Stimulated activated CD4-positive, alpha-beta T cell treated with anti-CD3 and anti-CD28 coated beads, TNF-alpha, amount 100 ng/mL, for 48 hours (primary cell): ENCODE results near the gene RAB8B.
A peak's percentile ranks its signal among the peaks of the same experiment; 100 is the strongest.

Experiments
- DNase-seq, 3 donors: peaks; one replicate each; pipeline ENCODE4 v3.0.0-alpha.2; 2020; ENCODE audit warnings: low read depth in 3 of 3

The RAB8B gene

DNA sequence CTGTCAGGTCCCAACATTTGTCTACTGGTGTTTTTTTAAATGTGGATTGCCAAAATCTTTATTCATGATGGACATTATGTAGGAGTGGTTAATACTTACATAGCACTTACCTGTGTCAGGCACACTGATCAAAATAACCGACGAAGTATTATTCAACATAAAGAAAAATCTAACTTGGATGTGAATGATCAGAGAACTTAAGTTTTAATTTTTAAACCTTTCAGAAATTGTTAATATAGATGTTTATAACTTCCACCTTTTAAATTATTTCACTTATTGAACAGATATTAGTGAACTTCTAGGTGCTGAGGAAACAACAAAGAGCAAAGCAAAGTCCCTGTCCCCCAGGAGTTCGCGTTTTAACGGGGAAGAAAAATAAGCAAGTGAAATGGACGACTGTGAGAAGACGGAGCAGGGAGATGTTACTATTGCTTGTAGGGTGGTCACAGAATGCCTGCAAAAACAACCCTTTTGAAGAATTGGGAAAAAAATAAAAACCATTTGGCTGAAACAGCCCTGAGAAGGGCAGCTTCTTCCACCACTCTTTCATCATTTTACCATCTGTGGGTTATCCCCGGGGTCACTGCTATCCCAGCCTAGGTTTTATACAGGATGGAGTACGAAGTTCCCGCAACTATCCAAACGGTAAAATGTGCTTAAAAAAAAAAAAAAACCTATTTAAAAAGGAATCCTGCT is 87.1 kb downstream of the RAB8B start:
- no peak for DNase-seq

- peak; percentile 44 to 66 (median 46) for DNase-seq
Measured at GRCh38 chr15:63277038-63277892, 87.9 kb downstream of the RAB8B start, which contains the start of gene APH1B. APH1B (plus strand) TSS chr15:63277605; CDS start chr15:63277624, 19 bp downstream.

- no peak for DNase-seq
Measured at GRCh38 chr15:63277893-63278456, 88.6 kb downstream of the RAB8B start.

GRCh38 chr15:63283126-63283525 is 93.7 kb downstream of the RAB8B start:
- no peak for DNase-seq

DNA sequence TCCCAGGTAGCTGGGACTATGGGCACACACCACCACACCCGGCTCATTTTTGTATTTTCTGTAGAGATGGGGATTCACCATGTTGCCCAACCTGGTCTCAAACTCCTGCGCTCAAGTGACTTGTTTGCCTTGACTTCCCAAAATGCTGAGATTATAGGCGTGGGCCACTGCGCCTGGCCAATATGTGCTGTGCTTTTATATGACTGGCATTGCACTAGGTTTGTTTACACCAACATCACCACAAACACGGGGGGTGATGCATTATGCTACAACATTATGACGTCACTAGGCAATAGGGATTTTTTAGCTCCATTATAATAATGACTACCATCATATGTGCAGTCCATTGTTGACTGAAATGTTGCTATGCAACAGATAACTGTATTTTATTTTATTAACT is 94.9 kb downstream of the RAB8B start:
- no peak for DNase-seq

- DNase-seq, result no peak
Measured at GRCh38 chr15:63287109-63287508, 97.7 kb downstream of the RAB8B start.

DNA sequence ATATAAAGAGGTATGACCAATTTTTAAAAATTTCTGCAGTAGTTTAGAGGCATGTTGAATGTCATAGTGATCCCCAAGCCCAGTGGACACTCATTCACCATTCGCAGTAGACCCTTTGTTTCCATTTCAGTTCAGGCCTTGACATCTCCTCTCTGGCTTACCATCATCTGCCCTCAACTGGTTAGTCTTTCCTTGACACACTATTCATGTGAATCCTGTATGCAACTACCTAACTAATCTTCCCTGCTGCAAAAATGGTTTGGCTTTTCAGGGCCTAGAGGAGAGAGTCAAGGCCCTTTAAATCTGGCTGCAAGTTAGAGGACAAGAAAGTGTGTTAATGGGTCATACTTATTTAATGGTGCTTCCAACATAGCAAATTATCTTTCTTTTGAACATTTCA is 98.9 kb downstream of the RAB8B start:
- DNase-seq, result no peak

- DNase-seq, result no peak
Measured at GRCh38 chr15:63288778-63289378, 99.5 kb downstream of the RAB8B start.

GRCh38 chr15:63291507-63291906 is 102.1 kb downstream of the RAB8B start:
- no peak for DNase-seq

DNA sequence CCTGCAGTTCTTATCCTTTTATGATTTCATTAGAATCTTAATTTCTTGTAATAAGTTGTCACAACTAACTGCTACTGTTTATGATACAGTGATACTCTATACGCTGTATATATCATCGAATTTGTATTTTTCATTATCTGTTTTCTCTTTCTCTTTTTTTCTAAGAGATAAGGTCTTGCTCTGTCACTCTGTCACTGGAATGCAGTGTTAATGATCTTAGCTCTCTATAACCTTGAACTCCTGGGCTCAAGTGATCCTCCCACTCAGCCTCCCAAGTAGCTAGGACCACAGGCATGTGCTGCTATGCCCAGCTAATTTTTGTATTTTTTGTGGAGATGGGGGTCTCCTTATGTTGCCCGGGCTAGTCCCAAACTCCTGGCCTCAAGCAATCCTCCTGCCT is 102.8 kb downstream of the RAB8B start:
- no peak for DNase-seq

- no peak for DNase-seq
Measured at GRCh38 chr15:63292771-63293170, 103.4 kb downstream of the RAB8B start.

- no peak for DNase-seq
Measured at GRCh38 chr15:63294359-63294758, 105.0 kb downstream of the RAB8B start.

- DNase-seq, result no peak
Measured at GRCh38 chr15:63295341-63295740, 105.9 kb downstream of the RAB8B start.

DNA sequence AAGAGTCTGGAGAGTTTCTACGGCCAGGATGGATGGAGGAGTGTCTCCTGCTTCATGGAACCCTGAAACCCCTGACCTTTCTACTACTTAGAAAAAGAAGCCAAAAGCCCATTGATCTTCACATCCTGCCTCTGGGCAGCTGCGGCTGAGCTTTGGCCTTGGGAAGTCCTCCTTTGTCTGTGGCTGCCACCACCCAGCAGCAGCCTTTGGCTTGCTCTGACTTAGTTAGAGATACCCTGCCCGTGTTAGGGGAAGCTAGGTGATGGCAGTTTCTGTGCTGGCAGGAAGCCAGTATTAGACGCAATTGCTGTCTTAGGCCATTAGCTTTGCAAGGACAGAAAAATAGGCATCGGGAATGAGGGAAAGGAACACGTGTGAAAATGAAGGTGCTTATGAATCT is 106.8 kb downstream of the RAB8B start:
- no peak for DNase-seq

- no peak for DNase-seq
Measured at GRCh38 chr15:63299943-63300575, 110.7 kb downstream of the RAB8B start.

DNA sequence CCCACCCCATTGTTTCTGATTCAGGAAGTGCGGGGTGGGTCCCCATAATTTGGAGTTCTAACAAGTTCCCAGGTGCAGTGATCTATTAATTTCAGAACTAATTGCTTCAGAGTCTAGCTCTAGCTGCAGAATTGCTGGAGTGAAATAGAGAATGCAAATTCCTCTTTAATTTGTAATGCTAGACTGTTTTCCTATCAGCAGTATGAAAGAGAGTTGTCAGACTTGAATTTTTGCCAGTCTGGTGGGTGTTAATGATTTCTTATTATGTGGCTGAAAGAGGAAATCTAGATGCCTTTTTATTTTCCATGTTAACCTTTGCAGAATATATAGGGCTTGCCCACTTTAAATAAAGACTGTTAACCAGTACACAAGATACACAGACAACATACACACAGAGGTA is 111.7 kb downstream of the RAB8B start:
- no peak for DNase-seq

- no peak for DNase-seq
Measured at GRCh38 chr15:63305260-63305659, 115.9 kb downstream of the RAB8B start.

DNA sequence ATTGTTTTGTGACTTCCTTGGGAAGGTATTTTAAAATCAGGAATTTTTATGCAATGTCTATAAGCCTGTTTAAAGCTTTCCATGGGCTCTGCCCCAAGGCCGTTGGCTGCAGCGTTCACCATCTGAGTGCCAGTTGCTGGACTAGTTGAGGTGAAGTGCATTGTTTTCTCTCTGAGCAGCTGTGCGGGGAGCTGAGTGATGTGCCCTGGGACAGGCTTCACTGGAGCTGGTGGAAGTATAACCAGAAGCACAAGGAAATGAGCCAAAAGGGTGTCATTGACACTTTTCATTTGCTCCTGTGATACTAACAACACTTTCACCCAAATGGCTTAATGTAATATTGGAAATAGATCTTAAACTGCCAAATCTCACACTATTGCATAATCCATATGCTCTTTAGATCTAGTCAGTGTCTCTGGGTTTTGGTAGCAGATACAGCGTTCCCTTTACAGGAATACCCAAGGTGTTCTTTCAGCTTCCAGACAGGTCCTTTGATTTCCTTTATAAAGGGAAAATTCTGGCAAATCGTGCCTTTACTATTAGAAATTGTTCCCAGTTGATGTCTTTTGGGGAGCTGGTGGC is 117.2 kb downstream of the RAB8B start:
- no peak for DNase-seq

GRCh38 chr15:63308491-63308890 is 119.1 kb downstream of the RAB8B start:
- DNase-seq, result no peak

- no peak for DNase-seq
Measured at GRCh38 chr15:63308947-63309346, 119.5 kb downstream of the RAB8B start.

- no peak for DNase-seq
Measured at GRCh38 chr15:63310646-63311045, 121.2 kb downstream of the RAB8B start.

DNA sequence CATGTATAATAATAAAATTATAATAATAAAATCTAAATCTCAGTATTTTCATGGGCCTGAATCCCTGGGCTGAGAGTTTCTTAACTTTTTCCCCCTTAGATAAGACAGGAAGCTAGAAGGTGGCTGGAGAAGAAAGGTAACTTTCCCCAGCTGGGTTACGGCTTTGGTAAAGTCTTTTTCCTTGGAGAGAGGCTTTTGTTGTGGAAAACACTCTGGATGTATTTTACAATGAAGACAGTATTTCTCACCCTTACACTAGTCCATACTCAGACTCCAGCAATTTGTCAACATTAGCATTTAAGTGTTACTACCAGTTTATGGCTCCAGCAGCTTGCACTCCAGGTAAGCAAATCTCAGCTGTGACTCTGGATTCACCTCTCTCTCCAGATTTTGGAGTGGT is 122.9 kb downstream of the RAB8B start:
- DNase-seq, result no peak
